NCI-H1048 (cell line): Measurements from ENCODE around the gene PHKB.
"Not testable (repeated sequence)": the region's sequence is repeated elsewhere in the genome, so short reads cannot be mapped to it uniquely, and the experiment has no call there.

Experiments used
- DNase-seq: peaks from one replicate; lab custom pipeline; 2025; lab: John Stamatoyannopoulos, UW

The PHKB gene

GRCh38 chr16:47460711-47461597, at the start of gene PHKB, which contains the start of gene ITFG1:
Gene PHKB, plus strand, starts transcription at chr16:47461331. Its CDS starts 20 bp downstream, at chr16:47461351.
Gene ITFG1, minus strand, starts transcription at chr16:47461063. Its CDS starts 18 bp downstream, at chr16:47461045.
- DNase-seq, result peak; percentile 61

DNA sequence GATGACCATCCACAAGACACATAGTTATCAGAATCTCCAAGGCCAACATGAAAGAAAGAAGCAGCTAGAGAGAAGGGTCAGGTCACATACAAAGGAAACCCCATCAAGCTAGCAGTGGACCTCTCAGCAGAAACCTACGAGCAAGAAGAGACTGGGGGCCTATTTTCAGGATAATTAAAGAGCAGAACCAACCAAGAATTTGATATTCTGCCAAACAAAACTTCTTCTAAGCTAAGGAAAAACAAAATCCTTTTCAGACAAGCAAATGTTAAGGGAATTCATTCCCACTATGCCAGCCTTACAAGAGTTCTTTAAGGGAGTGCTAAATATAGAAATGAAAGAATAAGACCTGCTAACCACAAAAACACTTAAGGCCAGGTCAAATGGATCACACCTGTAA, 48.1 kb upstream of the PHKB start:
- DNase-seq, result no peak

DNA sequence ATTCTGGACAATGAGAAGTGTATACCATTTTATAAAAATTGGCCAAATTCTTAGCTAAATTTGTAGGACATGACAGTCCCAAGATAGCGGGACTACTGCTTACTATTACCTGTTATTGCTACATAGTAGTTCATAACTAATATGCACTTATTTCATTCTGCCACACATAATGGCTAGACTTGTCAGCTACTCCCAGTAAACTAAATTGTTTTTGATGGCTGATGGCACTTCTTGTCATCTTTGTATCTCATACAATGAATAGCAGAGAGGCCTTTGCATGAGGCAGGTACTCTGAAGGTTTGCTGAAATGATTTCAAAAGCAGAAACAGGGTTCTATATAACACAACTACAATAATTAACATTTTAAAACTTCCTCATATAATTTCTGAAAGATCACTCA, 44.3 kb upstream of the PHKB start:
- DNase-seq, result no peak

- no peak for DNase-seq
These were observed 36.3 kb upstream of the PHKB start for GRCh38 chr16:47424846-47425245.

DNA sequence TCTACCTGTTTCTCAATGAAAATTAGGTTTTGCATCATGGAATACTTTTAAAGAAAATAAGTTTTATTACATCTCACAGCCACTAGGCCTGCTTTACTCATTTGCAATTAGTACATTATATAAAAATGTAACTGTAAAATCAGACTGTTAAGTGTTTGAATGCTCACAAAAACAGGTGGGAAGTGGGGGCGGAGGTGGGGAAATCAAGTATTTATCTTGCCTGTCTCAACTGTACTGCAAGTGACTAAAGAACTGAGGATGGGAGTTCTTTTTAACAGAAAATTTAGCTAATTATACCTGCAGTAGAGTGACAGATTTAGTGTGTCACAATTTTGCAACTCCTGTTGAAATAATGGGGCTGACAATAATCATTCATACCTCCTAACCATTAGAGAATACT, 34.3 kb upstream of the PHKB start:
- no peak for DNase-seq

- no peak for DNase-seq
These were observed 29.2 kb upstream of the PHKB start for GRCh38 chr16:47431960-47432359.

DNA sequence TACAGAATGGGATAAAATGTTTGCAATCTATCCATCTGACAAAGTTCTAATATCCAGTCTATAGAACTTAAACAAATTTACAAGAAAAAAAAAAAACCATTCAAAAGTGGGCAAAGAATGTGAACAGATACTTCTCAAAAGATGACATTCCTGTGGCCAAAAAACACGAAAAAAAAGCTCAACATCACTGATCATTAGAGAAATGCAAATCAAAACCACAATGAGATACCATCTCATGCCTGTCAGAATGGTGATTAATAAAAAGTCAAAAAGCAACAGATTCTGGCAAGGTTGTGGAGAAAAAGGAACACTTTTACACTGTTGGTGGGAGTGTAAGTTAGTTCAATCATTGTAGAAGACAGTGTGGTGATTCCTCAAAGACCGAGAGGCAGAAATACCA, 26.9 kb upstream of the PHKB start:
- not testable (repeated sequence) for DNase-seq

- not testable (repeated sequence) for DNase-seq
These were observed 21.1 kb upstream of the PHKB start for GRCh38 chr16:47440066-47440465.

GRCh38 chr16:47442884-47443283, 18.2 kb upstream of the PHKB start:
- not testable (repeated sequence) for DNase-seq

DNA sequence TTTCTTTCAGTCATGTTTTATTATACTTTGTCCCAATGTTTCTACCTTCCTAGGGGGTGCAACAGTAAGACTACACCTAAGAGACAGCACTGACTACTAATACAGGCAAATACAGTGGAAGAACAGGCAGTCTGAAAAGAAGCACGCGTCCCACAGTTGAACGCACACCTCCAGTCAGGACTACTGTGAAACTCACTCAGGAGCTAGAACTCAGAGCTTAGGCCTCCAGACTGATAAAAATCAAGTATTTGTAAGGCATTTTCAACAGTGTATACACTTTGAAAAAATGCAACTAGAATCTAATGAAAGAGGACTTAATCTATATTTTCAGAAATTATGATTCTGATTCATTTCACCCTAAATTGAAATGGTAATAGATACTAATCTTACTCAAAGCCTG, 14.7 kb upstream of the PHKB start:
- no peak for DNase-seq

- DNase-seq, result no peak
These were observed 12.1 kb upstream of the PHKB start for GRCh38 chr16:47448830-47449575.

- DNase-seq, result no peak
These were observed 11.3 kb upstream of the PHKB start for GRCh38 chr16:47449788-47450187.

- DNase-seq, result no peak
These were observed 2.8 kb upstream of the PHKB start for GRCh38 chr16:47458331-47458730.

DNA sequence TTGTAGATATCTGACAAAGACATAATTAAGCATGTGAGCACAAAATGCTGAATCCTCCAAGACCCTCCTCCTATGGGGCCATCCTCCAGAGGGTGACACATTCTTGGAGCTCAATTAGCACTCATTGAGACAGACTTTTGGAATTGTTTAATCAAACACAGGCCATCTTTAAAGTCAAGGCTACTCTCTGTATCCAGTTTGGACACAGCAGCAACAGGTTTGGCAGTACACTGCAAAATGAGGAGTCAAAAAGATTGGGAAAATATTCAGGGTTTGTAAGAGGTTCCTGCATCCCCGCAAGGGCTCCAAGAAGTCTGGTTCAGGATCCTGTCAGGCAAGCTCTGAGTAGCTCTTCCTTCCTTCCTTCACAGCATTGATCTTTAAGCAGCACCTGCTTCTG, 1.5 kb upstream of the PHKB start:
- no peak for DNase-seq

DNA sequence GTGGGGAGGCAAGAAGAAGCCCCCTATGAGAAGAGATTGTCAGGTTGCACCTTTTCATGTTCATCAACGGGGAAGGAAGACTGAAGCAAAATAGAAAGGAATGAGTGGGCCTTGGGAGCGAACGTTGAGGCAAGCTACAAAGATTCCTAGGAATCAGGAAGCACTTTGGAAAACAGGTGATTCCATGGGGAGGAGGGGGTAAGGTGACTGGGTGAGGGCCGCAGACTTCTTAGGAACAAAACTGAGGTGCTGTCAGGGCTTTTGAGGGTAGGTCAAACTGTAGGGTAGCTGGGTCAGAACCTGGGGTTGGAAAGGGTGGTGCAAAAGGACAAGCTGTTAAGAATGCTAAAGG, 796 bp upstream of the PHKB start:
- DNase-seq, result no peak

DNA sequence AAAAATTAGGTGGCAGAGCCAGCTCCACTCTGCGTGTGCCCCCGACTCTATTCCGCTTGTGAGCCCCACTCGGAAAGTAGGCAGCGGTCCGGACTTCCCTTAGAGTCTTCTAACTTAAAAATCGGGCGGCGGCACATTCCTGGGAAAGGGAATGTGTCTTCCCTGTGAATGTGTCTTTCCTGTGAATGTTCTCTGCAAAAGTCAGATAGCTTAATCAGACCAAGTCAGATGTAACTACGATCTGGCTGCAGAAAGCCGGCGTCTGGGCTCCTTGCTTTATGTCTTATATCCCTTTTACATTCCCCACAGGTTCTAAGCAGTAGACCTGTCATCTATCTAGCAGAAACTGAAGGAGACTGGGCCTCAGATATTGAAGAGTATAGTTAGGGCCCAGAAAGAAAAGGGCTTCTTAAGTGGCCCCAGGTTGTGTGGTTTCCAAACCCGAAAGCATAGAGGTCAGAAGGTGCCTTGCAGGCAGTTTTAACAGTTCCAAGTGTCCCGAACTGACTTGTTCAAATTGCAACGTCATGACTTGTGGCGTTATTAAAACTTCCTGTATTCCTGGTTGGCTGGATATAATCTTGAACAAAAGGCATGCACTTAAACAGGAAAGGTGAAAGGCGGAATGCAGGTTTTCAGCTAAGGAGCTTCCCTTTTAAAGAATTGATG, 601 bp downstream of the PHKB start:
- no peak for DNase-seq

DNA sequence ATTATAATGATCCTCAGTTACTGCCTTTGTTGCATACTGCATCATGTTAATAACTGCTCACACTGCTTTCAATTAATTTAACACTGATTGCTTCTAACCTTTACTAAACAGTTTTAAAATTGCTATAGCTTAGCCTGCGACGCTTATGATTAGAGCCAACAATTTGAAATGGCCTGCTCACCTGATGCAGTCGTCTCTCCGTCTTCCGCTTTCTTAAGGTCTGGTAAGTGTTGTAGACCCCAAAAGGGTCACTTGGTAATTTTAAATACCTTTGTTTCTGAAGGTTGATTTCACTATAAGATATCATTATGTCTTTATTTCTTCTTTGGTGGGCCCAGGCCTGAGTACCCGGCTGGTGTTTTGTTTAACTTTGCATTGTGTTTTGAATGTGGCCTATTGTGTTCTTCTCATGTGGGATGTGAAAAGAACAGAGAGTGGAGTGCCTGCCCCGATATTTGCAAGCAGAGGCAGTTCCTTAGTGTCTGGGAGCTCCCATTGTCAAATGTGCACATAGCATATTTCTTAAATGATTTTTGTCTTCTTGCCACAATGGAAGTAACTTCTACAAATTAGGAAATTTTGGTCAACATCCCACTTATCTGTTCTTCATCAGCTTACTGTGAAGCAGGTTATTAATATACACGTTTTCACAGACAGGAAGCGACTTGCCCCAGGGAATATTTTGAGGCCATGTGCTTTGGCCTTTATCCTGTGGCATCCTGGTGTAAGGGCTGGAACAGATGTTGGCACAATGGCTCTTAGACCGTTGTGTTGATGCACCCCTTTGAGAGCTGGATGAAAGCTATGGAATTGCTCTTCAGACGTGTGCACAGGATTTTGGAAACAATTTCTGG, 2.9 kb downstream of the PHKB start:
- DNase-seq, result no peak

- DNase-seq, result no peak
These were observed 4.9 kb downstream of the PHKB start for GRCh38 chr16:47465919-47466630.

GRCh38 chr16:47467501-47467900, 6.4 kb downstream of the PHKB start:
- no peak for DNase-seq

- DNase-seq, result not testable (repeated sequence)
These were observed 7.0 kb downstream of the PHKB start for GRCh38 chr16:47468070-47468689.

GRCh38 chr16:47469227-47469626, 8.1 kb downstream of the PHKB start:
- no peak for DNase-seq
